Right lobe of liver (tissue), 6 donors: ENCODE data around the gene ZNF219. TPM values are rescaled to one million over a fixed set of nuclear protein-coding genes. Genes with fewer than 3 reads are reported as not detected.

ENCODE experiments used
- ATAC-seq, 4 donors: fragments of 200-7000 bp; cut with Tn5 transposase; one replicate each; pipeline ENCODE4 v1.9.1; 2020; ENCODE audit warnings: mild to moderate bottlenecking in 4 of 4, moderate library complexity in 4 of 4
- DNase-seq, 3 donors: peaks; one replicate each; pipeline ENCODE4 v3.0.0-alpha.2; 2020
- H3K27ac ChIP-seq, 3 donors: fragments of 200-600 bp; one replicate each; pipeline ENCODE4 v1.8.0; 2022
- H3K27me3 ChIP-seq, 2 donors: fragments of 200-600 bp; one replicate each; pipeline ENCODE4 v1.8.0; 2022
- H3K36me3 ChIP-seq, 4 donors: fragments of 200-600 bp; sonication (generic) in 1 of 4; one replicate each; pipeline versions ENCODE4 v1.5.1 to v1.8.0; 2017 to 2022; ENCODE audit warnings: control low read depth in 1 of 4
- H3K4me1 ChIP-seq, 4 donors: fragments of 200-600 bp; sonication (generic) in 1 of 4; one replicate each; pipeline versions ENCODE4 v1.5.1 to v1.8.0; 2017 to 2022; ENCODE audit warnings: control low read depth in 1 of 4
- H3K4me3 ChIP-seq, 3 donors: fragments of 200-600 bp; one replicate each; pipeline ENCODE4 v1.8.0; 2022
- H3K9me3 ChIP-seq, 4 donors: fragments of 200-600 bp; sonication (generic) in 1 of 4; one replicate each; pipeline versions ENCODE4 v1.5.1 to v1.8.0; 2017 to 2022; ENCODE audit warnings: control low read depth in 1 of 4
- POLR2A ChIP-seq: fragments of 450-650 bp; IDR thresholded peaks from one replicate; pipeline ENCODE4 v1.6.1; 2017; ENCODE audit warnings: antibody characterized with exemption, mild to moderate bottlenecking
- WGBS: methylation state at CpG from one replicate; pipeline ENCODE4 v1.1.6; 2018; ENCODE audit warnings: low coverage, low lambda C conversion rate; ENCODE audit not compliant: insufficient coverage; ENCODE audit errors: missing lambda C conversion rate; 5-methylcytosine and 5-hydroxymethylcytosine counted together
- intact Hi-C, 2 donors: fragments of 100-400 bp; cut with DNase I; formaldehyde crosslinking; loops; one replicate each; pipeline versions ENCODE4 v1.11.2 to v1.14.1; 2022
- total RNA-seq, 6 experiments: library from RNA; depleted of rRNA in 2 of 6; stranded (reverse); fragments of >200 nt in 2 of 6; fragmentation: NEBNext Ultra II Directional in 3 of 6; extraction: Animal tissue kit (Norgen Biotek cat#: 25700) in 3 of 6; gene quantifications; one replicate each; pipeline versions ENCODE4 v1.1.0 to v1.2.4, GENCODE V29; 2016 to 2023
- TF ChIP-seq, protein P1 (sequence below), 4 donors: fragments of 200-600 bp in 3 of 4; fragments of 450-650 bp in 1 of 4; IDR thresholded peaks; one replicate each; pipeline versions ENCODE4 v1.5.1 to v1.8.0; 2016 to 2022; ENCODE audit warnings: antibody characterized with exemption in 4 of 4, mild to moderate bottlenecking in 2 of 4
- donor health status: DM: no; HTN: yes; CAD: no.
- donor health status: DM: no; HTN: no; CAD: no.
- donor health status: DM: no; HTN: no; CAD: no.
- donor health status: DM: no; HTN: yes; CAD: no.
- donor health status: DM: no; HTN: yes; CAD: no.

The ZNF219 gene
- total RNA-seq, 6 experiments from 2014 or later, result 6.9 to 20.6 (median 9.3) TPM

DNA sequence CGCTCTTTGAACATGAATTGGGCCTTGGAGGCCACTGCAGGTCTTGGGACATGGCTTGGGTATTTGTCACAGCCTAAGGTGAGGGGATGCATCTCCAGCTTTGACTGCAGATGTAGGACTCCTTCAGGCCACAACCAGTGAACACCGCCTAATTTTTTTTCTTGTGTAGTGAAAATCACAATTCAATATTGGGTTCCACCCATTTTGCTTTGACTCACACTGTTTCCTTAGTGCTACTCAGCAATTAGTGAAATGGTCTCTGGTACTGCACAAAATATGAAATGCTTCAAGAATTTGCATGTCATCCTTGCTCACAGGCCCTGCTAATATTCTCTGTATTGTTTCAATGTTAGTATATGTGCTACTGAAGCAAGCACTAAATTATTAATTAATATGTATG lies 14.9 kb upstream of the ZNF219 start:
- TF ChIP-seq, protein P1, sequence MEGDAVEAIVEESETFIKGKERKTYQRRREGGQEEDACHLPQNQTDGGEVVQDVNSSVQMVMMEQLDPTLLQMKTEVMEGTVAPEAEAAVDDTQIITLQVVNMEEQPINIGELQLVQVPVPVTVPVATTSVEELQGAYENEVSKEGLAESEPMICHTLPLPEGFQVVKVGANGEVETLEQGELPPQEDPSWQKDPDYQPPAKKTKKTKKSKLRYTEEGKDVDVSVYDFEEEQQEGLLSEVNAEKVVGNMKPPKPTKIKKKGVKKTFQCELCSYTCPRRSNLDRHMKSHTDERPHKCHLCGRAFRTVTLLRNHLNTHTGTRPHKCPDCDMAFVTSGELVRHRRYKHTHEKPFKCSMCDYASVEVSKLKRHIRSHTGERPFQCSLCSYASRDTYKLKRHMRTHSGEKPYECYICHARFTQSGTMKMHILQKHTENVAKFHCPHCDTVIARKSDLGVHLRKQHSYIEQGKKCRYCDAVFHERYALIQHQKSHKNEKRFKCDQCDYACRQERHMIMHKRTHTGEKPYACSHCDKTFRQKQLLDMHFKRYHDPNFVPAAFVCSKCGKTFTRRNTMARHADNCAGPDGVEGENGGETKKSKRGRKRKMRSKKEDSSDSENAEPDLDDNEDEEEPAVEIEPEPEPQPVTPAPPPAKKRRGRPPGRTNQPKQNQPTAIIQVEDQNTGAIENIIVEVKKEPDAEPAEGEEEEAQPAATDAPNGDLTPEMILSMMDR (IDR thresholded peaks at IDR 0.05), result no peak
- TF ChIP-seq POLR2A, result no peak
- Histone ChIP-seq H3K4me1 (no peaks in the 10 kb centered on the region), H3K27me3 (no peaks in the 10 kb centered on the region), H3K9me3 (no peaks in the 10 kb centered on the region), H3K36me3 (no peaks in the 10 kb centered on the region), H3K4me3 (no peak overlapping the region), H3K27ac (no peak overlapping the region)
- WGBS, result 100% methylated on average over 2 of the region's 2 CpGs
- ATAC-seq (no peak), DNase-seq (no peak)
- intact Hi-C loops, result no loop called here

DNA sequence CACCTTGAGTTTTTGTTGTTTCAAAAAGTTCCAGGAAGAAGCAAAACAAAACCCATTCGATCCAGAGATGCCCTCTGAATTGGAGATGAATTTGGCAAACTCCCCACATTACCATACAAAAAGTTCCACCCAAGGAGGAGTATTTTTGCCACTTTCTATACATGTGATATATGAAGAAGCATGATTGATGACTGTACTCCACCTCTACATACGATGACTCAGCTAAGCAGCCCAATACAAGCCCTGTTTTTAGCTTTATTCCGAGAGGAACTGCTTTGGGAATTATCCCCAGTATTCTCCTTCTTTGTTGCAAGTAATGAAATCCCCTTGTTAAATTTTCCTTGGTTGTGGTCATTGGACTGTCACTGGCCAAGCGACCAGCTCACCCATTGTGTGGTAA lies 13.8 kb upstream of the ZNF219 start:
- ATAC-seq, result no peak
- H3K4me1 ChIP-seq, result peaks cover 0 to 3% (median 1%) of the 10 kb centered on the region in 4 donors
- DNase-seq, result no peak
- H3K27ac ChIP-seq, result no peak overlapping the region
- no peak overlapping the region for H3K4me3 ChIP-seq
- H3K36me3 ChIP-seq, result no peaks in the 10 kb centered on the region
- 91% methylated on average over 4 of the region's 4 CpGs for WGBS
- no peaks in the 10 kb centered on the region for H3K9me3 ChIP-seq
- no peak for TF ChIP-seq POLR2A
- TF ChIP-seq, protein P1 (IDR thresholded peaks at IDR 0.05), result no peak
- intact Hi-C loops, result no loop called here
- H3K27me3 ChIP-seq, result no peaks in the 10 kb centered on the region

DNA sequence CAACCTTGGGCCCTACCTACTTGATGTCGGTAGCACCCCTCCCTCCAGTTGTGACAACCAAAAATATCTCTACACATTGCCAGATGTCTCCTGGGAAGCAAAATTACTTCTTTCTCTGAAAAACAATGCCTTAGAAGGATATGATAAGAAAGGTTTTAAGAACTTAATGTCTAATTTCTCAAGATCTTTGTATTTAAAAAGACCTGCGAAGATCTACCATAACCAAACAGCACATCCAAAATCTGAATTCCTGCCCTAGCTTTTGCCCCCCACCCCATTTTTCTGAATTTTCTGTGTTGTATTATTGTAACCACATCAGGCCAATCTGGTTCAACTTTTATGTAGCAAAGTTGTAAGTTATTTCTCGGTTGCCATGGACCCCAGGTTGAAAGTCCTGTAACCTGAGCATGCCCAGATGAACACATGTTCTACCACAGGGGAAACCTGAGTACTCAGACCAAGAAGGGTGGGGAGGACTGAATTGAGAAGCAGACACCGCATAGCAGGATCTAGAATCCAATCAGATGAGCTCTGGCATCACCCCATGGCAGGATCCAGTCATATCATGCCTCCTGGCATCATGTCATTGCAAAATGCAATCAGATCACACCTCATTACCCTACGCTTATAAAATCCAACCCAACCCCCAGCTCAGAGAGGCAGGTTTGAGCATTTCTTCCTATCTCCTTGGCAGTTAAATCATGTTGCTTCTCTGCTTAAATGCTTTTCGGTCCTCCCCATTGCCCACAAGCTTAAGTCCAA lies 11.1 kb upstream of the ZNF219 start:
- 87% methylated on average over 5 of the region's 6 CpGs for WGBS

DNA sequence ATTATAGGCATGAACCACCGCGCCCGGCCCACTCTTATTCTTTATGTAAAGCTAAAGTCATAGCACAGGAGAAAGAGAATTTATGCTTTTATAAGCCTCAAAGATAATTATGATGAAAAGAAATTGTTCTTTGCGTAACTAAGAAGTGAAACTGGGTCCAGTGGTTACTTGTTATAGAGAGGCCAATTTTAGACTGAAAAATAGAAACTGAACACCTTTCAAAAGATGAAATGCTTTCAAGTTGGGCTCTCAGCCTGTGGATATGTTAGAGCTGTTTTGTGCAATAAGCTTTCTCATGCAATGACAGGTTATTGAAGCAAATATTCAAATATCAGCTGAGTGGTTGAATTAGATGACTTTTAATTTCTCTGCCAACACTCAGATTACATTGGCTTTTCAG lies 10.3 kb upstream of the ZNF219 start:
- TF ChIP-seq, protein P1 (IDR thresholded peaks at IDR 0.05), result no peak
- H3K4me1 ChIP-seq, result peaks cover 0 to 31% (median 20%) of the 10 kb centered on the region in 4 donors
- no peak for DNase-seq
- H3K4me3 ChIP-seq, result no peak overlapping the region
- no peaks in the 10 kb centered on the region for H3K36me3 ChIP-seq
- ATAC-seq, result no peak
- H3K27ac ChIP-seq, result no peak overlapping the region
- 91% methylated on average over 4 of the region's 4 CpGs for WGBS
- H3K27me3 ChIP-seq, result no peaks in the 10 kb centered on the region
- intact Hi-C loops, result no loop called here
- H3K9me3 ChIP-seq, result no peaks in the 10 kb centered on the region

More for the DNA sequence above, 11.1 kb upstream of the ZNF219 start:
- Histone ChIP-seq H3K27ac (no peak overlapping the region), H3K4me1 (peaks cover 0 to 30% (median 19%) of the 10 kb centered on the region in 4 donors), H3K4me3 (no peak overlapping the region), H3K36me3 (no peaks in the 10 kb centered on the region), H3K27me3 (no peaks in the 10 kb centered on the region), H3K9me3 (no peaks in the 10 kb centered on the region)
- intact Hi-C loops, result no loop called here
- ATAC-seq (no peak), DNase-seq (no peak)
- TF ChIP-seq POLR2A, result no peak
- TF ChIP-seq, protein P1 (IDR thresholded peaks at IDR 0.05), result no peak
